ENCODE results near the gene SCOC. TPM values are rescaled to one million over a fixed set of nuclear protein-coding genes. Genes with fewer than 3 reads are reported as not detected.

SCOC gene
- total RNA-seq, 1 experiment from 2014 or later = 49.2 TPM

DNA sequence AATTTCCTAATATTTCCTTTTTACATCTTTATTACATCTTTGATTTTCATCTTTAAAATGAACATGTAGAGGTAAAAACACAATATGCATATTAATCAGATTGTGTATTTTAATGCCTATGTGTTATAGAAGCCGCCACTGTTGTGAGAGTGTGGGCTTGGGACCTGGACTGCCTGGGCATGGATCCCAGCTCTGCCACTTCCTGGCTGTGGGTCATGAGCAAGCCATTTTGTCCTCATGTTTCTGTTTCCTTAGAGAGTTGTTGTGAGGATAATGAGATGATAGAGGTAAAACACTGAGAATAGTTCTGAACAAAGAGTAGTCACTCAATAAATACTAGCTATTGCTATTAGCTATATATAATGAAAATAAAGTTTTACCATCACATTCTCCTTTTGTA, 38.4 kb upstream of the SCOC start:
- BruUV-seq (replicated peaks) = no TSS peak
- Mint-ChIP-seq H3K4me3 (ENCODE audit: unreplicated experiment) (no peak overlapping the region), H3K36me3 (ENCODE audit: insufficient read depth, unreplicated experiment) (no peaks in the 10 kb centered on the region), H3K27me3 (ENCODE audit: insufficient read depth, unreplicated experiment) (no peaks in the 10 kb centered on the region), H3K4me1 (ENCODE audit: insufficient read depth, unreplicated experiment) (no peaks in the 10 kb centered on the region), H3K27ac (ENCODE audit: low read depth, unreplicated experiment) (no peak overlapping the region), H3K9me3 (ENCODE audit: unreplicated experiment) (no peaks in the 10 kb centered on the region)
- ChIA-PET POLR2A (no interaction called here), CTCF (interaction anchor here (0.6 to 1.1 kb wide), 4 partner anchors 9 to 694 kb away, joined by 3 to 7 read pairs (median 3); no protein-coding TSS in a partner anchor)
- no peak for DNase-seq (ENCODE audit: unreplicated experiment)
- intact Hi-C loops (cut with micrococcal nuclease) = no loop called here
- TF ChIP-seq, protein P1, sequence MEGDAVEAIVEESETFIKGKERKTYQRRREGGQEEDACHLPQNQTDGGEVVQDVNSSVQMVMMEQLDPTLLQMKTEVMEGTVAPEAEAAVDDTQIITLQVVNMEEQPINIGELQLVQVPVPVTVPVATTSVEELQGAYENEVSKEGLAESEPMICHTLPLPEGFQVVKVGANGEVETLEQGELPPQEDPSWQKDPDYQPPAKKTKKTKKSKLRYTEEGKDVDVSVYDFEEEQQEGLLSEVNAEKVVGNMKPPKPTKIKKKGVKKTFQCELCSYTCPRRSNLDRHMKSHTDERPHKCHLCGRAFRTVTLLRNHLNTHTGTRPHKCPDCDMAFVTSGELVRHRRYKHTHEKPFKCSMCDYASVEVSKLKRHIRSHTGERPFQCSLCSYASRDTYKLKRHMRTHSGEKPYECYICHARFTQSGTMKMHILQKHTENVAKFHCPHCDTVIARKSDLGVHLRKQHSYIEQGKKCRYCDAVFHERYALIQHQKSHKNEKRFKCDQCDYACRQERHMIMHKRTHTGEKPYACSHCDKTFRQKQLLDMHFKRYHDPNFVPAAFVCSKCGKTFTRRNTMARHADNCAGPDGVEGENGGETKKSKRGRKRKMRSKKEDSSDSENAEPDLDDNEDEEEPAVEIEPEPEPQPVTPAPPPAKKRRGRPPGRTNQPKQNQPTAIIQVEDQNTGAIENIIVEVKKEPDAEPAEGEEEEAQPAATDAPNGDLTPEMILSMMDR (IDR thresholded peaks at IDR 0.05; ENCODE audit: unreplicated experiment) = no peak

DNA sequence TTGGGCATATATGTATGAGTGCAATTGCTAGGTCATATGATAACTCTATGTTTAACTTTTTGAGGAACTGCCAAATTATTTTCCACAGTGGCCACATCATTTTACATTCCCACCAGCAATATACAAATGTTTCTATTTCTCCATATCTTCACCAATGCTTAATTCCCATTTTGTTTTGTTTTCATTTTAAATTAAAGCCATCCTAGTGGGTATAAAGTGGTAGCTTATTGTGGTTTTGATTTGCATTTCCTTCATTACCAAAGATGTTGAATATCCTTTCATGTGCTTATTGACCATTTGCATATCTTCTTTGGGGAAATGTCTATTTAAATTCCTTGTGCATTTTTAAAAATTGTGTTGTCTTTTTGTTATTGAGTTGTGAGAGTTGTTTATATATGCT, 36.7 kb upstream of the SCOC start:
- ChIA-PET CTCF (interaction anchor here (0.7 kb wide), 1 partner anchor 23 kb away, joined by 3 read pairs; no protein-coding TSS in a partner anchor), POLR2A (no interaction called here)
- H3K9me3 Mint-ChIP-seq (ENCODE audit: unreplicated experiment) = no peaks in the 10 kb centered on the region
- BruUV-seq (replicated peaks) = no TSS peak
- no peaks in the 10 kb centered on the region for H3K27me3 Mint-ChIP-seq (ENCODE audit: insufficient read depth, unreplicated experiment)
- intact Hi-C loops (cut with micrococcal nuclease) = no loop called here
- DNase-seq (ENCODE audit: unreplicated experiment) = no peak
- H3K4me1 Mint-ChIP-seq (ENCODE audit: insufficient read depth, unreplicated experiment) = no peaks in the 10 kb centered on the region
- TF ChIP-seq, protein P1 (IDR thresholded peaks at IDR 0.05; ENCODE audit: unreplicated experiment) = no peak
- no peak overlapping the region for H3K27ac Mint-ChIP-seq (ENCODE audit: low read depth, unreplicated experiment)
- H3K4me3 Mint-ChIP-seq (ENCODE audit: unreplicated experiment) = no peak overlapping the region
- H3K36me3 Mint-ChIP-seq (ENCODE audit: insufficient read depth, unreplicated experiment) = no peaks in the 10 kb centered on the region

DNA sequence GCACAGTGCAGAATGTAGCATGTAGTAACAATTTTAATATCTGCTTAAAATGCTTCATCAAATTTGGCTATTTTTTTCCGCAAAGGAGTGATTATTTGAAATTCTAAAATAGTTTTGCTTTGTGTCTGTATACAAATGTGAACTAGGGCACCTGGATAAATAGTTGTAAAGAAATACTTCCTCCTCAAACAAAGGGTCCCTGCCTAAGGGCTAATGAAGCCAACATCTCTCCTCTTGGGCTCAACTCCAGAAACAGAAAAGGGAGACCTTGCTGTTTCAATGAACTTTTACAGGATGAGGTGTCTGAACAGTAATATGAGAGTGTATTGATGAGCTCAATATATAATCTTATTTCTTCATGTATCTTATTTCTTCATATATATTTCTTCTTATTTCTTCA, 30.8 kb upstream of the SCOC start:
- CTCF ChIA-PET = interaction anchor here (0.6 to 1.4 kb wide), 4 partner anchors 12 to 267 kb away, joined by 4 to 8 read pairs (median 6); no protein-coding TSS in a partner anchor
- Mint-ChIP-seq H3K9me3 (ENCODE audit: unreplicated experiment) (no peaks in the 10 kb centered on the region), H3K27me3 (ENCODE audit: insufficient read depth, unreplicated experiment) (no peaks in the 10 kb centered on the region), H3K4me1 (ENCODE audit: insufficient read depth, unreplicated experiment) (peaks cover 5% of the 10 kb centered on the region), H3K4me3 (ENCODE audit: unreplicated experiment) (no peak overlapping the region), H3K27ac (ENCODE audit: low read depth, unreplicated experiment) (no peak overlapping the region), H3K36me3 (ENCODE audit: insufficient read depth, unreplicated experiment) (no peaks in the 10 kb centered on the region)
- TF ChIP-seq, protein P1 (IDR thresholded peaks at IDR 0.05; ENCODE audit: unreplicated experiment) = no peak
- no peak for DNase-seq (ENCODE audit: unreplicated experiment)
- BruUV-seq (replicated peaks) = no TSS peak
- POLR2A ChIA-PET = interaction anchor here (0.6 to 1.7 kb wide), 4 partner anchors 34 to 719 kb away, joined by 3 to 5 read pairs (median 3); no protein-coding TSS in a partner anchor
- intact Hi-C loops (cut with micrococcal nuclease) = no loop called here

DNA sequence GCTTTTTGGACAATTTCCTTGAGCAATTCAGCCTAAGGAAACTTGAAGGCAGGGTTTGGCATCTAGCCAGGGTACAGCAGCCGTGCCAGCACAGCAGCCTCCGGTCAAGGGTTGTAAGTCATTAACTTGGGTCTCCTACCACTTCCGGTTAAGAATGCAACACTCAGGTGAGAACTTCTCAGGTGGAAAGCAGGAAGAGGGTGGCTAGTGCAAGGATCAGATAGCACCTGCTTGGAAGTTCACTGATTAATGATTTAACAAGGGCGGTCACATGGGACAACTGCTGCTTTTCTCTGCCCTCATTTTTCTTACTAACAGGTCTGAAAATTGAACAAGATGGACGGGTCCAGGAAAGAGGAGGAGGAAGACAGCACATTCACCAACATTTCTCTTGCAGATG, 30.1 kb upstream of the SCOC start:
- Mint-ChIP-seq H3K9me3 (ENCODE audit: unreplicated experiment) (no peaks in the 10 kb centered on the region), H3K27ac (ENCODE audit: low read depth, unreplicated experiment) (no peak overlapping the region), H3K4me3 (ENCODE audit: unreplicated experiment) (no peak overlapping the region), H3K36me3 (ENCODE audit: insufficient read depth, unreplicated experiment) (no peaks in the 10 kb centered on the region), H3K4me1 (ENCODE audit: insufficient read depth, unreplicated experiment) (peaks cover 5% of the 10 kb centered on the region), H3K27me3 (ENCODE audit: insufficient read depth, unreplicated experiment) (no peaks in the 10 kb centered on the region)
- POLR2A ChIA-PET = interaction anchor here (0.7 to 1.1 kb wide), 3 partner anchors 82 to 727 kb away, joined by 3 read pairs; no protein-coding TSS in a partner anchor
- TF ChIP-seq, protein P1 (IDR thresholded peaks at IDR 0.05; ENCODE audit: unreplicated experiment) = no peak
- intact Hi-C loops (cut with micrococcal nuclease) = no loop called here
- CTCF ChIA-PET = interaction anchor here (0.6 to 3.4 kb wide), 6 partner anchors 13 to 662 kb away, joined by 3 to 24 read pairs (median 4); no protein-coding TSS in a partner anchor
- BruUV-seq (replicated peaks) = no TSS peak
- peak; percentile 68 for DNase-seq (ENCODE audit: unreplicated experiment)
